Osteoblast (primary cell): ENCODE measurements around the gene GLB1L2. TPM values are rescaled to one million over a fixed set of nuclear protein-coding genes. Genes with fewer than 3 reads are reported as not detected.
A peak's percentile ranks its signal among the peaks of the same experiment; 100 is the strongest.

Source experiments
- DNase-seq: peaks from one replicate; pipeline ENCODE4 v3.0.0; 2011; ENCODE audit warnings: low spot score, mixed read lengths; ENCODE audit not compliant: insufficient read length; ENCODE audit errors: missing footprints
- H2AFZ ChIP-seq: 2 replicates; pipeline ENCODE4 v1.6.0; 2011; ENCODE audit warnings: mild to moderate bottlenecking, low read length
- H3K27ac ChIP-seq: 2 replicates; pipeline ENCODE4 v1.5.1; 2011; ENCODE audit warnings: mild to moderate bottlenecking, low read depth, low read length, moderate library complexity
- H3K27me3 ChIP-seq: 2 replicates; pipeline ENCODE4 v1.6.0; 2012; ENCODE audit warnings: mild to moderate bottlenecking, control low read depth, inconsistent platforms, low read length, moderate library complexity; ENCODE audit not compliant: insufficient read depth
- H3K36me3 ChIP-seq: 2 replicates; pipeline ENCODE4 v1.5.1; 2011; ENCODE audit warnings: mild to moderate bottlenecking, low read length, control low read depth, moderate library complexity; ENCODE audit not compliant: insufficient read depth
- H3K4me1 ChIP-seq: 2 replicates; pipeline ENCODE4 v1.5.1; 2011; ENCODE audit warnings: mild to moderate bottlenecking, low read length, control low read depth, moderate library complexity; ENCODE audit not compliant: insufficient read depth
- H3K4me2 ChIP-seq: 2 replicates; pipeline ENCODE4 v1.6.0; 2011; ENCODE audit warnings: mild to moderate bottlenecking, low read length; ENCODE audit not compliant: insufficient read depth
- H3K4me3 ChIP-seq: fragments of 200-600 bp; sonication (generic); 3 replicates; pipeline ENCODE4 v1.5.1; 2012; ENCODE audit warnings: mild to moderate bottlenecking, low read length, inconsistent platforms; ENCODE audit not compliant: insufficient read depth
- H3K79me2 ChIP-seq: 2 replicates; pipeline ENCODE4 v1.6.0; 2012; ENCODE audit warnings: mild to moderate bottlenecking, low read length, control low read depth, inconsistent platforms; ENCODE audit not compliant: insufficient read depth
- H3K9me3 ChIP-seq: 2 replicates; pipeline ENCODE4 v1.5.1; 2011; ENCODE audit warnings: low read depth, low read length, control low read depth
- H4K20me1 ChIP-seq: 2 replicates; pipeline ENCODE4 v1.6.0; 2012; ENCODE audit warnings: mild to moderate bottlenecking, low read length, control low read depth; ENCODE audit not compliant: insufficient read depth
- total RNA-seq: library from RNA; depleted of rRNA; stranded (reverse); fragments of >200 nt; gene quantifications from 2 replicates; pipeline ENCODE4 v1.2.3, GENCODE V29; 2012
- TF ChIP-seq, protein P1 (sequence below): IDR thresholded peaks from 2 replicates; pipeline ENCODE4 v1.5.1; 2011; ENCODE audit warnings: mild to moderate bottlenecking, low read depth, low read length, moderate library complexity; ENCODE audit errors: extremely low read depth

Gene GLB1L2
- total RNA-seq, 1 donor, result 0.36 TPM

DNA sequence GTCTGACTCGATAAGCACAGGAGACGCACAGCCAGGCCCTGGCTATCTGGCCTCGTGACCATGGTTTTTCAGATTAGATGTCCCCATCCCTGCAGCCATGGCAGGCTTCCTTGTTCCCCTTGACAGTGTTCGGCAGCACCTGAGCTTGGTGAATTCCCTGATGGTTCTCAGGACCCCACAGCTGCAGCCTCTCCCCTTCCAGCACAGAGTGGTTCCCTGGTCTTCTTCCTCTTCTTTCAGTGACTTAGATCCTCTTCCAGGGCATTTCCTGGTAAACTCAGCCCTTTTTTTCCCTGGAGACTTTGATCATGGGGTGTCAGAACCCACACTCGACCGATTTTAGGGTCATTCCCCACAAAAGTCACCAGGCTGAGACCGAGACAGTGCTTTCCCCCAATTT, 41.1 kb upstream of the GLB1L2 start:
- TF ChIP-seq, protein P1, sequence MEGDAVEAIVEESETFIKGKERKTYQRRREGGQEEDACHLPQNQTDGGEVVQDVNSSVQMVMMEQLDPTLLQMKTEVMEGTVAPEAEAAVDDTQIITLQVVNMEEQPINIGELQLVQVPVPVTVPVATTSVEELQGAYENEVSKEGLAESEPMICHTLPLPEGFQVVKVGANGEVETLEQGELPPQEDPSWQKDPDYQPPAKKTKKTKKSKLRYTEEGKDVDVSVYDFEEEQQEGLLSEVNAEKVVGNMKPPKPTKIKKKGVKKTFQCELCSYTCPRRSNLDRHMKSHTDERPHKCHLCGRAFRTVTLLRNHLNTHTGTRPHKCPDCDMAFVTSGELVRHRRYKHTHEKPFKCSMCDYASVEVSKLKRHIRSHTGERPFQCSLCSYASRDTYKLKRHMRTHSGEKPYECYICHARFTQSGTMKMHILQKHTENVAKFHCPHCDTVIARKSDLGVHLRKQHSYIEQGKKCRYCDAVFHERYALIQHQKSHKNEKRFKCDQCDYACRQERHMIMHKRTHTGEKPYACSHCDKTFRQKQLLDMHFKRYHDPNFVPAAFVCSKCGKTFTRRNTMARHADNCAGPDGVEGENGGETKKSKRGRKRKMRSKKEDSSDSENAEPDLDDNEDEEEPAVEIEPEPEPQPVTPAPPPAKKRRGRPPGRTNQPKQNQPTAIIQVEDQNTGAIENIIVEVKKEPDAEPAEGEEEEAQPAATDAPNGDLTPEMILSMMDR, result no peak
- Histone ChIP-seq H3K4me2 (no peak overlapping the region), H3K36me3 (no peaks in the 10 kb centered on the region), H3K27me3 (no peaks in the 10 kb centered on the region), H3K4me1 (no peaks in the 10 kb centered on the region), H3K9me3 (no peaks in the 10 kb centered on the region), H3K79me2 (no peaks in the 10 kb centered on the region), H4K20me1 (no peaks in the 10 kb centered on the region), H3K4me3 (no peak overlapping the region), H2AFZ (no peak overlapping the region), H3K27ac (no peak overlapping the region)
- DNase-seq, result no peak

DNA sequence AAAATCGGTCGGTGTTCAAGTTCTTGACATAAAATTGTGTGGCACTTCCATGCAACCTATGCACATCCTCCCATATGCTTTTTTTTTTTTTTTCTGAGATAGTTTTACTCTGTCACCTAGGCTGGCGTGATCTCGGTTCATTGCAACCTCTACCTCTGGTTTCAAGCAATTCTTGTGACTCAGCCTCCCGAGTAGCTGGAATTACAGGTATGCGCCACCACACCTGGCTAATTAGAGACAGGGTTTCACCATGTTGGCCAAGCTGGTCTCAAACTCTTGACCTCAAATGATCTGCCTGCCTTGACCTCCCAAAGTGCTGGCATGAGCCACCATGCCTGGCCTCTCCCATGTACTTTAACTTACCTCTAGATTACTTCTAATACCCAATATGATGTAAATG, 40.6 kb upstream of the GLB1L2 start:
- Histone ChIP-seq H3K4me1 (no peaks in the 10 kb centered on the region), H3K27ac (no peak overlapping the region), H3K79me2 (no peaks in the 10 kb centered on the region), H3K4me3 (no peak overlapping the region), H3K36me3 (no peaks in the 10 kb centered on the region), H3K4me2 (no peak overlapping the region), H4K20me1 (no peaks in the 10 kb centered on the region), H2AFZ (no peak overlapping the region), H3K9me3 (no peaks in the 10 kb centered on the region), H3K27me3 (no peaks in the 10 kb centered on the region)
- no peak for DNase-seq
- TF ChIP-seq, protein P1, result no peak

DNA sequence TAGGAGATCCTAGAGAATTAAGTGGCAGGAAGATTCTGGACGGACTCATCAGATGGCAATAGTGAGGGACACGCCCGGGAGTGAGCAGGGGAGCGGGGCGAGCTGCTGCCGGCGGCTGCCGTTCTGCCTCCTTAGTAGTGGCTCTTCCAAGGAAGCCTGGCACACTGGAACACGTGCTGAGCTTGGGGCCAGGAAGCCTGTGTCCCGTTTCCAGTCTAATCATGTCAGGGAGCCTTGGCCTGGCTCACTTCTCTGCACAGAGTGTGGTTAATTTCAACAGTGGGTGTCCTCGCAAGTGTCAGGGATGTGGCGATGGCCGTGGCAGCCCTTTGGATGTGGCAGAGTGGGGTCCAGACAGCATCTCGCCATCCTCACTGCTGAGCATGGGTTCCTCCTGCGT, 39.1 kb upstream of the GLB1L2 start:
- H4K20me1 ChIP-seq, result no peaks in the 10 kb centered on the region
- H3K4me2 ChIP-seq, result no peak overlapping the region
- no peak overlapping the region for H3K27ac ChIP-seq
- TF ChIP-seq, protein P1, result no peak
- no peaks in the 10 kb centered on the region for H3K9me3 ChIP-seq
- no peak overlapping the region for H3K4me3 ChIP-seq
- no peak overlapping the region for H2AFZ ChIP-seq
- no peaks in the 10 kb centered on the region for H3K79me2 ChIP-seq
- H3K36me3 ChIP-seq, result no peaks in the 10 kb centered on the region
- DNase-seq, result no peak
- H3K27me3 ChIP-seq, result no peaks in the 10 kb centered on the region
- H3K4me1 ChIP-seq, result no peaks in the 10 kb centered on the region

DNA sequence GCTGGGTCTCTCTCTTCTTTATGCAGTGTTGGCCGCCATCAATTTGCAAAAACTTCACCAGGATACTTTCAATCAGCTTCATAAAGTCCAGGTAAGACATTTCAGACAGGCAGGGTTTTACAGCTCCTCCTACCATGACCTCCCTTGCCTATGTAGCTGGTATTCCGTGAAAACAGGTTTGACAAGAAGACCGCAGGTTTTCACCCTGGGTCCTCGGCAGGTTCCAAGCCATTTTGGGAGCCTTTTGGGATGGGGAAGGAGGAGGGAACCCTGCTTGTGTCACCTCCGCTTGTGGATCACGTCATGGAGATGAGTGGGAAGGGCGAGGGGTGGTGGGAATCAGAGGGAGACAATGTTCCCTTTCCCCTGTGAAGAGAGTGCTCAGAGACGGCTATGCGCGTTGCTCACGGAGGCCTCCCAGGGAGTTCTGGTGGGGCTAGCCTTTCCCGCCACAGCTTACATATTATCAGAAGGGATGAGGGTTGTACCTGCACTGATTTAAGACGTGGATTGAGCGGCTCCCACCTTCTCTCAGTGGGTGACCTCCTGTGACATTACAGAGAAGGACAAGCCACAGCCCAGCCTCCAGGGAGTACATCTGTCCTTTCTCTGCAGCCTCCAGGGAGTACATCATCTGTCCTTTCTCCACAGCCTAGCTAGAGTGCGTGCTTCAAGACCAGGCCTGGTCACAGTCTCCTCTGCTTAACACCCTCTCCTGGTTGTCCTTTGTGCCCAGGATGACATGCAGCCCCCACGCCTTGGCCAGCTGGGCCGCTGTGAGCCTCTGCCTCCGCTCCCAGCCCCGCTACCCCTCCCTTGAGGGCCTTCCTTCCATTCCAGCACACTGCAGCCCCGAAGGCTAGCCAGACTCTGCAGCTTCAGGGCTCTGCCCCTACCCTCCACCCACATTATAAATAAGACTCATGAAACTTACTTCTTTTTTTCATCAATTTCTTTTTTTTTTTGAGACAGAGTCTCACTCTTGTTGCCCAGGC, 38.4 kb upstream of the GLB1L2 start:
- TF ChIP-seq, protein P1, result no peak
- no peaks in the 10 kb centered on the region for H3K4me1 ChIP-seq
- no peak overlapping the region for H3K4me2 ChIP-seq
- peak; percentile 32 for DNase-seq
- no peaks in the 10 kb centered on the region for H3K9me3 ChIP-seq
- H2AFZ ChIP-seq, result no peak overlapping the region
- no peaks in the 10 kb centered on the region for H3K36me3 ChIP-seq
- H3K79me2 ChIP-seq, result no peaks in the 10 kb centered on the region
- no peak overlapping the region for H3K27ac ChIP-seq
- H3K27me3 ChIP-seq, result no peaks in the 10 kb centered on the region
- no peaks in the 10 kb centered on the region for H4K20me1 ChIP-seq
- H3K4me3 ChIP-seq, result no peak overlapping the region
